Hypothalamus (tissue), 51 donors: ENCODE measurements around the gene ALG14.
"Not testable (repeated sequence)": the region's sequence is repeated elsewhere in the genome, so short reads cannot be mapped to it uniquely, and the experiment has no call there.

Source experiments
- DNase-seq, 51 donors: peaks; one replicate each; lab custom pipeline; 2025; lab: John Stamatoyannopoulos, UW

The ALG14 gene

DNA sequence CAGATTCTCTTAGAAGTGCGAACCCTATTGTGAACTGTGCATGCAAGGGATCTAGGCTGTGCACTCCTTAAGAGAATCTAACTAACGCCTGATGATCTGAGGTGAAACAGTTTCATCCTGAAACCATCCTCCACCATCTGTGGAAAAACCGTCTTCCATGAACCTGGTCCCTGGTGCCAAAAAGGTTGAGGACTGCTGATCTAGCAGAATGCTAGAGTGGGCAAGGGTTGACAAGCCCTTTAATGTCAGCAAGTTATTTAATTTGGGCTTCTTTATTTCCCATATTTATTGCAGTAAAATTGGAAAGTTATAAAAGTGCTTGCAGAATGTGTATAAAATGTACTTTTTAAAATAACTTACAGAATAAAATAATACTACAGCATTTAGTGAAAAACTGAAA, 26.4 kb downstream of the ALG14 start:
- no peak for DNase-seq

GRCh38 chr1:95043141-95043980, 29.4 kb downstream of the ALG14 start:
- peak in 49 of 51 donors; percentile 2 to 93 (median 64) for DNase-seq

GRCh38 chr1:95042286-95042685, 30.5 kb downstream of the ALG14 start:
- DNase-seq: peak in 4 of 51 donors; percentile 4 to 28 (median 11)

DNA sequence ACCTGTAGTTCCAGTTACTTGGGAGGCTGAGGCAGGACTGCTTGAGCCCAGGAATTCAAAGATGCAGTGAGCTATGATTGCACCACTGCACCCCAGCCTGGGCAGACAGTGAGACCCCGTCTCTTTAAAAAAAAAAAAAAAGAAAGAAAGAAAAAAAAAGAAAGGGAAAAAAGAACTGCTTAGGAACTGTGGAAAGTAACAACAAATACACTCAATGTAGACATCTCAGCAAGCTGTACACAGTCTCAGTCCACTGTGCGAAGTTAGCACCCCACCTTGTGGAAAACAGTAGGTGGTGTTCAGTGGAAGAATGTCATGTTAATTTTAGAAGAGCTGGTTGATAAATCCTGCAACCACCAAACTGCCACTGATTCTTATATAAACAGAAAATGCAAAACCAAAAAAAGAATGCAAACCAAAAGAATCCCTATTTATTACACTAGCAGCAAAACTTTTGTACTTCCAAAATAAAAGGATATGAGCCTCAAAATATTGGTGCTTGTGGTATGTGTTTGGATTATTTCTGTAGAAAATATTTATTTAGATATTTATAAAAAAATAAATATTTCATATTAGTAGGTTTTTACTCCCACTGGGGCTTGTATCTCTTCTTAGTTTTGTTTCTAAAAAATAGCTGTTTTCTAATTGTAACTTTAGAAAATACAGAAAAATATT, 31.1 kb downstream of the ALG14 start:
- peak in 31 of 51 donors; percentile 1 to 67 (median 21) for DNase-seq

GRCh38 chr1:95040032-95040525, 32.7 kb downstream of the ALG14 start:
- no peak for DNase-seq

GRCh38 chr1:95039360-95040031, 33.3 kb downstream of the ALG14 start:
- DNase-seq: no peak

DNA sequence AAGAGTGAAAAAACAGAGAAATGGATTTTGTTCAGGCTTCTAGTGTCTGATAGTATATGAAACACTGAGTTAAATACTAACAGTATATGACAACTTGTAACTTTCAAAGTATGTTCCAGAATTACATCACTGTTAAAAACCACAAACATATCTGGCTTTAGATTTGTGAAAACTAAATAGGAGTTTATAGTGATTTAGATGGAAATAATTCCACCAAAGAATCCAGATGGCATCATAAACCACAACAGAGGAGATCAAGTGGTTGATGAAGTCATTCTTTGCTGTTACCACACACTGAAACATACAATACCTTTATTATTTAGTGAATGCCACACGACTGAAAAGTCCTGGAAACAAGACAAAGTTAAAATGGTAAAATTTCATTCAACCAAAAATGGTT, 37.2 kb downstream of the ALG14 start:
- no peak for DNase-seq

DNA sequence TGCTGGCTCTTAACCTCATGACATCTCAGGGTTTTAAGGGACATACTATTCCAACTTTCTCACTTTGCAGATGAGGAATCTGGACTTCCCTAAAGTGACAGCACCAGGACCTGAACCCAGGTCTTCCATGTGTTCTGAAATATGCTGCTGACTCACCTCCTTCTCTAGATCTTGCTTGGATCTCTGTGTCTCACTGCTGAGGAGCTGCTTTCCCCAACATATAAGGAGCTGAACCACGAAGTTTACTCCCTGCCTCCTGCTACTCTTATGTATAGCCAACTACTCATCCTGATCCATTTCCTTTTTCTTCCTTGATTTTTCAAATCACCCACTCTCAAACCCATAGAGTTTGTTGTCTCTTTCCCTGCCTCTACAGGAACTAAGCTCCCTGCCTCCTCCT, 38.2 kb downstream of the ALG14 start:
- DNase-seq: no peak

GRCh38 chr1:95033843-95034242, 38.9 kb downstream of the ALG14 start:
- no peak for DNase-seq

- DNase-seq: no peak
Observed at GRCh38 chr1:95029532-95029931, 43.2 kb downstream of the ALG14 start.

DNA sequence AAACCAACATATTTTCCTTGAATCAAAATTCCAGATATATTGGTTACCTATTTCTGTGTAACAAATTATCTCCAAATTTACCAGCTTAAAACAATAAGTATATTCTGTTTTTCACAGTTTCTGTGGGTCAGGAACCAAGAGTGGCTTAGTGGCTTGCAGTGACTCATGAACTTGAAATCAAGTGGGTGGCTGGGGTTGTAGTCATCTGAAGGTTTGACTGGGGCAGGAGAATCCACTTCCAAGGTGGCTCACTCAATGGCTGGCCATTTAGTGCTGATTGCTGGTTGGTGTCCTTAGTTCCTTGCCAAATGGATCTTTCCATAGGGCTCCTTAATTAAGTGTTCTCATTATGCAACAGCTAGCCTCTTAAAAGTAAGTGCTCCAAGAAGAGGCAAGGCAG, 43.8 kb downstream of the ALG14 start:
- no peak for DNase-seq

- DNase-seq: no peak
Observed at GRCh38 chr1:95027046-95027445, 45.7 kb downstream of the ALG14 start.

DNA sequence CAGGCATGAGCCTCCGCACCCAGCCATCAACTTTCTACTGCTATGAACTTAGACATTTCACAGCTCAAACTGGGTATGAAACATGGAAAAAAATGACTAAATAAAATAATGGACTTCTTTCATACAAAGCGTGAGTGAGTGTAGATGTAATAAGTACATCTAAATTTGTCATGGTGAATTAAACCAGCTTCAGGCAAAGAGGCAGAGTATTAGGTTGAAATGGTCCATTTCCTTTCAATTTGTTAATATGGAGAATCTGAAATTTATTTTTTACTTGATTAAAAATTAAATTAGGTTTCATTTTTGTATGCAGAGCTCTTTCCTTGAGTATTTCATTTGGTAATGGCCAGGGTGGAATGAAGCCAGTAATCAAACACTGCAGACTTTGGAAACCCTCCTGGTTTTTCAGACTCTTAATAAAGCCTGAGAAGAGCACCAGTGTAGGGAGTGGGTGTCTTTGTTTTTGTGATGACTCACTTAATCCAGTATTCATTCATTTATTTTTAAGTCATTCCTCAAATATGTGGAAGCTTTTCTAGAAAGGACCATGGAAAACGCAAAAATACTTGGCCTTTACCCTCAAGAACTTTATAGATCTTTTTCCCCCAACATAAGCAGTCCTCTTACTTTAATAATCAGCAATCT, 49.2 kb downstream of the ALG14 start:
- DNase-seq: peak in 3 of 51 donors; percentile 15 to 32 (median 31)

GRCh38 chr1:95022644-95022926, 50.2 kb downstream of the ALG14 start:
- DNase-seq: no peak

- peak in 14 of 51 donors; percentile 2 to 28 (median 8) for DNase-seq
Observed at GRCh38 chr1:95021805-95022643, 50.7 kb downstream of the ALG14 start.

DNA sequence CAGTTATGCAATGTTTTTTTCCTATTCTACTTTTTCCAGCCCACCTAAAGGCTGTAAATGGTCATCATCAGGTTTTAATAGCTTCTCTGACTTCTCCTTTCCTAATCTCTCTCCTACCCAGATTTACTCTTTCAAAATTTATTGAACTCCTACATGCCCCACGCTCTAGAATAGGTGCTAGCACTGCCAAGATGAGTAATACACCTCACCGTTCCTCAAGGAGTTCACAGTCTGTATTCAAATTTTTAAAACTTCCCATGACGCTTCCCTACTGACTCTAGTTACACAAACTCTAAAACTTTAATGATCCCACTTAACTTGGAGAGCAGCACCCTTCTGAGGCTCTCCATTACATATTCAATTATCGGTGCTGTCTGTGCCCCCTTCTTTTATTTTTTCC, 51.6 kb downstream of the ALG14 start:
- no peak for DNase-seq

GRCh38 chr1:95019466-95019865, 53.3 kb downstream of the ALG14 start:
- not testable (repeated sequence) for DNase-seq

DNA sequence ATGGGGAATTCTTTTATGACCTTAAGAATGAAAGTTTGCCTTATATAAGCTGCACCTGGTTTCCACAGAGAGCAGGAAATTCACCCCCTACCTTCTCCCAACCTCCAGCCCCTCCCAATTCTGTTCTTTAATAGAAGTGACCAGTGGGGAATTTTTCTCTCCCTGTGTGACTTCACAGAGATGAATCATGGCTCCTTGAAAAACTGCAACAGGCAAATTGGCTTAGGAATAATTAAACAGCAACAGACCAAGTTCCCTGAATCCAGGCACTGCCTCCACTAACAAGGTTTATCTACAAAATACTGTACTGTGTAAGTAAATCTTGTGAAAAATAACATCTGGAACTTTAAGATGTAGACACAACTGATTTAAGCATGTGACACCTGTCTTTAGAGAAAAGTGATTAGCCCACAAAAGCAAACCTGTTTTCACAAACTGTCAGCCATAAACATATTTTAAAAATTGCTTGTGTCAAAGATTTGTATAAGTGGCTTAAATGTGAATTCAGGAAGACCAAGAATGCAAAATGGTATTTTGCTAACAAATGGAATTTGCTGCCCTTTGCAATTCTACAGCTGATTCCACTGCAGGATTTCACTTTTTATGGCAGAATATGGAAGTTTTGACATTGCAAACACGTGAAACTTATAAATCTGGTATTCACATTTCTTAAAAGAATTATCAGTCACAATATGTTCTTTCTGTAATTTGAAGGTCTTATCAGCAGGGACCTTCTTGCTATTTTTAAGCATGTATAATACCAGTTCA, 54.0 kb downstream of the ALG14 start:
- DNase-seq: no peak

DNA sequence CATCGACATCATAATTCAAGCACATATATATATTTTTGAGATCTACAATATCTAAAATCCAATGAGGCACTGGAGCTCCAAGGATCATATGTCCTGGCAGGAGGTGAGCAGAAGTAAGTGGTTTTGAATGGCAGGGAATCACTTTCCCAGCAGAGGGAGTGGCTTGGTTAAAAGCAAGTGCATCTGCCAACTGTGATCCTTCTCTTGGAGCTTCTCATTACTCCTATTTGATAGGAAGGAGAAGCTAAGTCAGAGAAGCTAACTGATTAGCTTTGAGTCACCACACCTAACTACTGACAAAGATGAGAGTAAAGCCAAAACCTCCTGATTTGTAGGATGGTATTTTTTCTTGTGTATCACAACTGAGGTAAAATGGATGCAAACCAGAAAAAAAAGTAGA, 55.0 kb downstream of the ALG14 start:
- DNase-seq: no peak
